Fibroblast of pulmonary artery (primary cell): ENCODE results near the gene SALL1.

Experiments used
- DNase-seq: peaks from one replicate; pipeline ENCODE4 v3.0.0-alpha.2; 2010; ENCODE audit warnings: low read depth
- H3K4me3 ChIP-seq: replicated peaks from 2 replicates; pipeline ENCODE4 v1.5.1; 2011; ENCODE audit warnings: low read depth, mild to moderate bottlenecking, control low read depth, low read length, moderate library complexity
- TF ChIP-seq, protein P1 (sequence below): IDR thresholded peaks from 2 replicates; pipeline ENCODE4 v1.5.1; 2011; ENCODE audit warnings: mild to moderate bottlenecking, control low read depth, low read length, inconsistent platforms; ENCODE audit errors: missing control alignments

The SALL1 gene

DNA sequence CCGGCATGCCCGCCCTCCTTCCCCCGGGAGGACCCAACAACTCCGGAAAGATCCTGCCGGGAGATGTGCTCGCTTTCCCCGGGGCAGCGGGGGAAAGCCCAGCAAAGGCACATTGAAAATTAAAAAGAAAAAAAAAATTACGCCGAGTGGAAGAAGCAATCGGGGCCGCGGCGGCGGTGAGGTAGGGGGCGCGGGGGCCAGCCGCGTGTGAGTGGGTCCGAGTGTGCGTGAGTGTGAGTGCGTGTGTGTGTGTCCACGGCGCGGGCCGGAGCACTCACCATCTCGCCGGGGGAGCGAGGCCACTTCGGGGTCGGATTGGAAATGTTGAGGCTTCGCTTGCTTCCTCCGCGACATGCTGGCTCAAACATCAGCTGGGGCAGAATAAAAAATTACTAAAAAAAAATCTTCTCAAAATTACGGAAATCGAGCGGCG lies at the start of gene SALL1:
Gene SALL1 (minus strand): TSS at position 383 of the 433 bp plus-strand sequence. CDS start 29 bp downstream, at position 354.
- peak; percentile 14 for DNase-seq
- H3K4me3 ChIP-seq: peak within 1 kb of the TSS; percentile 67
- TF ChIP-seq, protein P1, sequence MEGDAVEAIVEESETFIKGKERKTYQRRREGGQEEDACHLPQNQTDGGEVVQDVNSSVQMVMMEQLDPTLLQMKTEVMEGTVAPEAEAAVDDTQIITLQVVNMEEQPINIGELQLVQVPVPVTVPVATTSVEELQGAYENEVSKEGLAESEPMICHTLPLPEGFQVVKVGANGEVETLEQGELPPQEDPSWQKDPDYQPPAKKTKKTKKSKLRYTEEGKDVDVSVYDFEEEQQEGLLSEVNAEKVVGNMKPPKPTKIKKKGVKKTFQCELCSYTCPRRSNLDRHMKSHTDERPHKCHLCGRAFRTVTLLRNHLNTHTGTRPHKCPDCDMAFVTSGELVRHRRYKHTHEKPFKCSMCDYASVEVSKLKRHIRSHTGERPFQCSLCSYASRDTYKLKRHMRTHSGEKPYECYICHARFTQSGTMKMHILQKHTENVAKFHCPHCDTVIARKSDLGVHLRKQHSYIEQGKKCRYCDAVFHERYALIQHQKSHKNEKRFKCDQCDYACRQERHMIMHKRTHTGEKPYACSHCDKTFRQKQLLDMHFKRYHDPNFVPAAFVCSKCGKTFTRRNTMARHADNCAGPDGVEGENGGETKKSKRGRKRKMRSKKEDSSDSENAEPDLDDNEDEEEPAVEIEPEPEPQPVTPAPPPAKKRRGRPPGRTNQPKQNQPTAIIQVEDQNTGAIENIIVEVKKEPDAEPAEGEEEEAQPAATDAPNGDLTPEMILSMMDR: no peak

DNA sequence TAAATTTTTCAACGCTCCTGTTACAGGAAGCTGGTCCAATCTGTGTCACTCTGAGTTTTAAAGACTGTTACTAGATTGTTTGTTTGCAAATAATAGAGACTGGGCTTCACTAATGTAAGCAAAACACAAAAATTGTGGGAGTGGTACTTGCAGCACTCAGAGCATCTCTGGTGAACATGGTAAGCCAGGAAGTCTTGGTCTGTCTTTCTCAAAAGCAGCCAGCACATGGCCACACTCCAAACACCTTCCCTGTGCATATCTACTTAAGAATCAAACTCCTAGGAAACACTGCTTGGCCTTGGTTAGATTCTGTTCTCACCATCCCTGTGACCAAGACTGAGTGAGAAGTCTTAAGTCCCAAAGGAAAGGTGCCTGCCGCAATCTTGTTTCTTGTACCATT lies 49.7 kb upstream of the SALL1 start:
- TF ChIP-seq, protein P1: no peak
- no peak overlapping the region for H3K4me3 ChIP-seq
- DNase-seq: no peak

DNA sequence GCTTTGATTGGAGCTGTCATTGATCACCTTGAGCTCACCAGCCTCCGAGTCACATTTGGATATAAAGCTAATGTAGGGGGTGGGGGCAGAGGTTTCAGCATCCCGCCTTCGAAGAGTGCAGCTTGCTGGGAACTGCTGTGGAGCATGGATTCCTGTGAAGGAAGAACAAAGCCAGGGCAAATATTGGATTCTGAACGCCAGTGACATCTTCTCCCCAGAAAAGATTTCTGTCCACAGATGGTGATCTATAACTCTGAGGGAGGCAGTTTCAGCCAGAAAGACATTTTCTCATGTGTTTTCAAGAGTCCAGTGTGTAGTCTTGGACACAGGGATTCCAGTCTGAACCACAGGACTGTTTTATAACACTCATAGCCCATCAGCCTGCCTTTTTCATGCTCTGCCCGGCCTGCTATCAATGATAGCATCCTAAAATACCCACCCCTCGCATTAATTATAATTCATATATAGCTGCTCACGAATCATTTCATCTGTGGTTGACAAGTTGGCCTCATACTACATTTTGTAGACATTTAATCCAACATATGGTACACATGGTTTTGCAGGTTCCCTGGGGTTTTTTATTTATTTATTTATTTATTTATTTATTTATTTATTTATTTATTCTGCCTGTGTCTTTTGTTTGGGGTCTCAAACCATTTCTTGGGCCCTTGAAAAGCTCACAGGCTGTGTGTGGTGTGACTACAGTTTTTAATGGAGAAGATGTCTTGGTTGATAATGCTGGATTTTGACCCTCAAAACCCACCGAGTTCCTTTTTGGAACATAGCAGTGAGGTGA lies 47.1 kb upstream of the SALL1 start:
- DNase-seq: no peak
- TF ChIP-seq, protein P1: no peak
- H3K4me3 ChIP-seq: no peak overlapping the region

DNA sequence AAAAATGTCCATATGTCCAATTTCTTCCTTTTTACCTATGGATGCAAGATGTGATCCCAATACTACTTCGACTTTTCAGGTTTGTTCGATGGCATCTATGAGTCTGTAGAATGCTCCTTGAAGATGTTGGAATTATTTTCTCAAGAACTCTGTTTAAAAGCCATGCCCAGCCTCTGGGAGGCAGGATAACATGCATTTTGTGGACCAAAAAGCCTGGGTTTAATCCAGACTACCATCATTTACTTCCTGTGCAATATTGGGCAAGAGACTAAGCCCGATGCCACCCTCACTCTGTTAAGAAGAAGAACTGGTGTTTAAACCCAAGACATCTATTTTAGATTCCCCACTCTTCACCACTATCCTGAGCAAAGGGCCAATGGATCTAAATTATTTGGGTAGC lies 42.8 kb upstream of the SALL1 start:
- H3K4me3 ChIP-seq: no peak overlapping the region
- TF ChIP-seq, protein P1: no peak
- no peak for DNase-seq

DNA sequence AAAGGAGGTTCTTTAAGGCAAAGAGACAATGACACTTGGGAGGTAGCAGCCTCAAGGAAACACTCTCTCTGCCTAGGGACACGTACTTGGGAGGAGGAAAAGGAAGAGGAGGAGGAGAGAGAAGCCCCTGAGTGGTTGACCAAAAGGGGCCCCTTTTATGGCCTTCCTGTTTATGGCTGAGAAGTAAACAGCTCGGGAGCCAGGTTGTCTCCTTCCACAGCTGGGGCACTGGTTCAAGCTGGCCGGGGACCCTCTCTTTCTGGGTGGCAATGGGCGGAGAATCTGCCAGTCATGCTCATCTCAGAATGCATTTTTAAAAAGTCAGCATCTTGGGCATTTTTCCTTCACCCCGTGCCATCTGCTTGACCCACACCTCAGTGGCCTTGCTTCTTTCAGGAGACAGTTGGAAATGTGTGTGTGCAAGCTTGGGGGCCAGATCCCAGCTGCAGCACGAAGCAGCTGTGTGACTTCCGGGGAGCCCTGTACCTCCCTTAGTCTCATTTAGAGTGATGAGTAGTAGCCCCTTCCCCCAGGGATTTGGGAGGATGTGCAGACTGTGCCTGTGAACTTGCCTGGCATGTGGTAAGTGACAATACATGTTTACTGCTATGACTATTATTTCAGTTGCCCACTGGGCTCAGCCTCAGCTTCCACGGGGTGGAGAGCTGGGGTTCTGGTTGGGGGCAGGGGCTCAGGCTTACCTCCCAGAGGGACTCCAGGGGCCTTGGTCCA lies 33.8 kb upstream of the SALL1 start:
- TF ChIP-seq, protein P1: no peak

DNA sequence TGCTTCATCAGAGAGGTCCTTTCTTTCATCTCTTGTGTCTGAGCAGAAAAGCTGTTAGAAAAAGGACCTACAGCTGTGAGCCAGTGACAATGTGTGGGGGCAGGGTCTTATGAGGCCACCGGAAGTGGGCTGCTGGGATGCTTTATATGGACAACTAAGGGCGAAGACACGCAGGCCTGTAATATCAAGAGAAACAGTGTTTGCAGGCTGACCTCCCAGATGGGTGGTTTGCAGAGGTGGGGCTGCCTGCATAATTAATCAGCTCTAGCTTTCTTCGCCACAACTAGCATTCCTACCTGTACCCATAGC lies 30.4 kb upstream of the SALL1 start:
- no peak overlapping the region for H3K4me3 ChIP-seq
- TF ChIP-seq, protein P1: no peak
- DNase-seq: no peak

More for the DNA sequence above, 33.8 kb upstream of the SALL1 start:
- H3K4me3 ChIP-seq: no peak overlapping the region
- no peak for DNase-seq
